ENCODE measurements around the gene C1orf94. TPM values are rescaled to one million over a fixed set of nuclear protein-coding genes. Genes with fewer than 3 reads are reported as not detected.

Gene C1orf94
- polyA plus RNA-seq, 4 donors: 0.01 TPM; not detected in 3

DNA sequence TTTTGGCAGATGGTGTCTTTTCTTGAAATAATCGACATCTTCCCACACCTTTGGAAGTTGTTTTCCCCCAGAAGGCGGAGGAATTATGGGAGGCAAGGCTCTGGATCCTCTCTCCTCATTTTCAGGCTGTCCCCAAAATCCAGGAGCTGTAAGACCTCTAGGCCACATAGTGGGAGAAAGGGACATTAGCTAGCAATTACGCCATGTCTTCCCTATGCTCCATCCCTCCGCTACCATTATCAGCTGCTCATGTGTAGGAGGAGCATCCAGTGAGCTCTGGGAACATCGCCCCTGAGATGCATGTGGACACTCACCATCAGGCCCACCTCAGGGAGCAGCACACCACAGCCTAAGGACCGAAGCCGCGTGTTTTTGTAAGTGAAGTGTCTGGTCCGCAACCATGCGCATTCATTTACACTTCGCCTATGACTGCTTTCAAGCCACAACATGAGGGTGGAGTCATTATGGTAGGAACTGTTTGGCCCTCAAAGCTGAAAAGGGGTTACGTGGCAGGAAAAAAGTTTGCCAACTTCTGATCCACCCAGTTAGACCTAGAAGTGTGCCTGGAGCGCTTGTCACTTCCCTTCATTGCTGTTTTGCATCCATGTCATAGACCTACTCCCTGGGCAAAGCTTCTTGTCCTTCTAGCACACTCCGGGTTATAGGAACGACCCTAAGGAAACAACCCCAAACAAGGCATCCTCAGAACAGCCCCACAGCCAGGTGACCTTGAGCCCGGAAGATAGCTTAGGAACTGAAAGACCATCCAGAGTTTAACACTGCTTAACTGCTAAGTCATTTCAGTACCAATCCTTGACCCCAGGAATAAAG lies 85.5 kb downstream of the C1orf94 start:
- H3K9me3 ChIP-seq (ENCODE audit: control insufficient read depth in 2 of 2, insufficient read depth in 1 of 2, low read depth in 1 of 2, low read length in 1 of 2): no peaks in the 10 kb centered on the region
- H3K27ac ChIP-seq (ENCODE audit: low read depth in 1 of 3, low read length in 2 of 3): no peak overlapping the region
- no peak for FAIRE-seq
- H3K27me3 ChIP-seq (ENCODE audit: control insufficient read depth in 3 of 3, insufficient read depth in 3 of 3, low read length in 3 of 3): peaks cover 0 to 6% (median 5%) of the 10 kb centered on the region in 3 donors
- WGBS, 3 donors: 78 to 91% (median 88%) methylated on average over 16 of the region's 16 CpGs
- no peaks in the 10 kb centered on the region for H3K4me1 ChIP-seq (ENCODE audit: control insufficient read depth in 3 of 3, insufficient read depth in 2 of 3, low read depth in 1 of 3, low read length in 2 of 3)
- no peaks in the 10 kb centered on the region for H3K36me3 ChIP-seq (ENCODE audit: control insufficient read depth in 3 of 3, insufficient read depth in 2 of 3, low read depth in 1 of 3, low read length in 3 of 3)
- DNase-seq: no peak
- no peak overlapping the region for H3K4me3 ChIP-seq (ENCODE audit: low read depth in 1 of 3, low read length in 3 of 3)

DNA sequence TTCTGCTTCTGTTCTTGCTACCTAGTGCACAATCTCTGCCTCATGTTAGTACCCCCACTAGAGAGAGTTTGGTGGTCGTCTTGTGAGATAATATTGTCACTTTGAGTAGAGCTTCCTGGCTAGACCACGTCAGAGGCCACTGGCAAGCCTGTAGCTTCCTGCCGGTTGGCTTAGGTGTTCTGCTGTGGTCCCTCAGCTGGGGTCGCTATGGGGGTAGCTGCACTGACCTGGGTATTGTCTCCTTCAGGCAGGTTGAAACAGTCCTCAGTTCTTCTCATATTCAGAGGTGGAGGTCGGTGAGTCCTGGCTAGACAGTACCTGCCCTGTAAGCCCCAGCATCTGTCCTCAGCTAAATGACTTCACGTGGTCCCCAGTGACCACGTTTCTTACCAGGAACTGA lies 86.2 kb downstream of the C1orf94 start:
- no peak overlapping the region for H3K4me3 ChIP-seq (ENCODE audit: low read depth in 1 of 3, low read length in 3 of 3)
- DNase-seq (no peak), FAIRE-seq (no peak)
- H3K4me1 ChIP-seq (ENCODE audit: control insufficient read depth in 3 of 3, insufficient read depth in 2 of 3, low read depth in 1 of 3, low read length in 2 of 3): no peaks in the 10 kb centered on the region
- WGBS, 3 donors: 53 to 75% (median 61%) methylated on average over 7 of the region's 7 CpGs
- H3K27me3 ChIP-seq (ENCODE audit: control insufficient read depth in 3 of 3, insufficient read depth in 3 of 3, low read length in 3 of 3): peaks cover 0 to 6% (median 6%) of the 10 kb centered on the region in 3 donors
- H3K27ac ChIP-seq (ENCODE audit: low read depth in 1 of 3, low read length in 2 of 3): no peak overlapping the region
- H3K36me3 ChIP-seq (ENCODE audit: control insufficient read depth in 3 of 3, insufficient read depth in 2 of 3, low read depth in 1 of 3, low read length in 3 of 3): no peaks in the 10 kb centered on the region
- no peaks in the 10 kb centered on the region for H3K9me3 ChIP-seq (ENCODE audit: control insufficient read depth in 2 of 2, insufficient read depth in 1 of 2, low read depth in 1 of 2, low read length in 1 of 2)

DNA sequence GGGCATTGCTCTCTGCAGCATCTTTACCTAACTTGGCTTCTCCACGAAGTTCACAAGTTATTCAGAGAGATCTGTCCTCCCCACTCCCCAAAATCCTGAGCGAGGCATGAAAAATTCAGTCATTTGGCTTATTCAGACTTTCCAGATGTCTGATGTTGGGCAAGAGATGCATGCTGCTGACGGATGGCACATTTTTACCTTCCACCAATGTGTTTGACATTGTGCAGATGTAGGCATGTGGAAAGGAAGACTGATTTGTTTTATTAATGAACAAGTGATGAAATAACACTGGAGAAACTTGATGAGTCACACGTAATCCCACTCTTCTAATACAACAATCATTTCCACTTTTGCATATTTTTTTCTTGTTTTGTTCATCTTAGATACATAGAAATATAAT lies 86.7 kb downstream of the C1orf94 start:
- Histone ChIP-seq H3K36me3 (ENCODE audit: control insufficient read depth in 3 of 3, insufficient read depth in 2 of 3, low read depth in 1 of 3, low read length in 3 of 3) (no peaks in the 10 kb centered on the region), H3K4me3 (ENCODE audit: low read depth in 1 of 3, low read length in 3 of 3) (no peak overlapping the region), H3K9me3 (ENCODE audit: control insufficient read depth in 2 of 2, insufficient read depth in 1 of 2, low read depth in 1 of 2, low read length in 1 of 2) (no peaks in the 10 kb centered on the region), H3K27ac (ENCODE audit: low read depth in 1 of 3, low read length in 2 of 3) (no peak overlapping the region), H3K4me1 (ENCODE audit: control insufficient read depth in 3 of 3, insufficient read depth in 2 of 3, low read depth in 1 of 3, low read length in 2 of 3) (no peaks in the 10 kb centered on the region), H3K27me3 (ENCODE audit: control insufficient read depth in 3 of 3, insufficient read depth in 3 of 3, low read length in 3 of 3) (peaks cover 0 to 6% (median 6%) of the 10 kb centered on the region in 3 donors)
- DNase-seq (no peak), FAIRE-seq (no peak)
- WGBS, 3 donors: 59 to 60% (median 60%) methylated on average over 4 of the region's 4 CpGs

DNA sequence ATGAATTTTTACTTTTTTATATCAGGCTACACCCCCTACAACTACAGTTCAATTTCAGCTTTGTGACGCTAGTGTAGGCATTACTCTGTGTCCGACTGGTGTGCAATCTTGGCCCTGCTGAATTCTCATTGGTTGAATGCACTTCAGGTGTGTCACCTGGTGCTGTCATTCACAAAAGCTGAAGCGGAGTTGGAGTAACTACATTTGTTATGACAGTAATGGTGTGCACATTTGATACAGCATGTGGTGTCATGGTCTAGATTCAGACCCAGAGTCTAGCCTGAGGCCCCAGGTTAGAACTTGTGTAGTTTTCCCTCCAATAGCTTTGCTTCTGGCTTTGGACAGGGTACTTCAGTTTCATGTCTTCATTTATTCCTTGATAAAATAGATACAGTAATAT lies 88.7 kb downstream of the C1orf94 start:
- Histone ChIP-seq H3K4me1 (ENCODE audit: control insufficient read depth in 3 of 3, insufficient read depth in 2 of 3, low read depth in 1 of 3, low read length in 2 of 3) (no peaks in the 10 kb centered on the region), H3K9me3 (ENCODE audit: control insufficient read depth in 2 of 2, insufficient read depth in 1 of 2, low read depth in 1 of 2, low read length in 1 of 2) (no peaks in the 10 kb centered on the region), H3K36me3 (ENCODE audit: control insufficient read depth in 3 of 3, insufficient read depth in 2 of 3, low read depth in 1 of 3, low read length in 3 of 3) (no peaks in the 10 kb centered on the region), H3K27ac (ENCODE audit: low read depth in 1 of 3, low read length in 2 of 3) (no peak overlapping the region), H3K27me3 (ENCODE audit: control insufficient read depth in 3 of 3, insufficient read depth in 3 of 3, low read length in 3 of 3) (peaks cover 0 to 6% (median 4%) of the 10 kb centered on the region in 3 donors), H3K4me3 (ENCODE audit: low read depth in 1 of 3, low read length in 3 of 3) (no peak overlapping the region)
- 46 to 69% (median 53%) methylated on average over 3 of the region's 3 CpGs for WGBS, 3 donors
- no peak for DNase-seq
- no peak for FAIRE-seq

DNA sequence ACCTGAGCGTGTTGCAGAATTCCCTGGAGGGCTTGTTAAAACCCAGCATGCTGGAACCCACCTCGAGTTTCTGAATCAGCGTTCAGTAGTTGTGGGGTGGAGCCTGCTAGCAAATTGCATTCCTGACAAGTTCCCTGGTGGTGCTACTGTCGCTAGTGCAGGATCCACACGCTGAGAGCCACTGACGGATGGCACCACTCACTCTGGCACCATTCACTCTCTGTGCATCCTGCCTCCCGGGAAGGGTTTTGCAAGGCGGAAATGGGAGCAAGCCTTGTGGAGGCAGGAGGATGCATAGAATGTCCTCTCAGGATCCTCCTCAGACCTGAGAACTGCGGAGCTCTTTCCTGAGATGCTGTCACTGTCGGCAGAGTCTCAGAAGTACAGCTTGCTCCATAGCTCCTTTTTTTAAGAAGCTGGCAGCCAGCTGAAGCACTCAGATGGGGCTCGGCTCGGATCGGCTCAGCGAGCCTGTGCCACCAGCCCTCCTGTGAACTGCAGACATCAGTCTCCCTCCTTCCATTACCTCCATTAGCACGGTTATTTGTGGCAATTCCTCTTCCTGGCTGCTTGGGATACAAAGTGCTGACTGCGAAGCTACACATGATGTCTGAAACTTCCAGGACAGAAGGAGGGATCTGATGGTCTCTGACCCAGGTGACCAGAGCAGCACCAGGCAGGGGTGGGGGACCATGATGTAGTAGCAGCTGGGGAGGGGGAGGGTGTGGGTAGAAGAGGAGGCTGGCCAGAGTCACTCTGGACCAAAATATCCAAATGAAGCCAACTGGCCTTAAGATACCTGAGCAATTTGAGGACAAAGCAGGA lies 89.6 kb downstream of the C1orf94 start:
- H3K27ac ChIP-seq (ENCODE audit: low read depth in 1 of 3, low read length in 2 of 3): no peak overlapping the region
- peaks cover 0 to 6% (median 4%) of the 10 kb centered on the region in 3 donors for H3K27me3 ChIP-seq (ENCODE audit: control insufficient read depth in 3 of 3, insufficient read depth in 3 of 3, low read length in 3 of 3)
- no peaks in the 10 kb centered on the region for H3K4me1 ChIP-seq (ENCODE audit: control insufficient read depth in 3 of 3, insufficient read depth in 2 of 3, low read depth in 1 of 3, low read length in 2 of 3)
- no peak overlapping the region for H3K4me3 ChIP-seq (ENCODE audit: low read depth in 1 of 3, low read length in 3 of 3)
- H3K9me3 ChIP-seq (ENCODE audit: control insufficient read depth in 2 of 2, insufficient read depth in 1 of 2, low read depth in 1 of 2, low read length in 1 of 2): no peaks in the 10 kb centered on the region
- 24 to 30% (median 29%) methylated on average over 15 to 16 of the region's 16 CpGs for WGBS, 3 donors
- no peak for DNase-seq
- no peaks in the 10 kb centered on the region for H3K36me3 ChIP-seq (ENCODE audit: control insufficient read depth in 3 of 3, insufficient read depth in 2 of 3, low read depth in 1 of 3, low read length in 3 of 3)
- no peak for FAIRE-seq

DNA sequence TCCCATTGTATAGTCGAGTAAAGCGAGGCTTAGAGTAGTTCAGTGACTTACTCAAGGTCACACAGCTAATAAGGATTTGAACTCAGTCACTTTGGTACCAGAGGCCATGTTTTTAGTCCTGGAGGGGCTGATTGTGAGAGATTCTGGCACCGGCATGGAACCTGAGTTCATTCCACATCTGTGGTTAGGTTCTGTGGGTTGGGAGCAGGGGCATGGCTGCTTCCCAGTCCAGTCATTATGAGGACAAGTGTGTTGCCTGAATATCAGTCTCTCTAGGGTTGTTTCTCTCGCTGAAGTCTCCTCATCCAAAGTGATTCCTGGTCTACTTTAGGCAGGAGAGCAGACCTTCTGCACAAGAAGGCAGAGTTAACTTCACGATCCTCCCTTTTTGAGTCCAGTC lies 90.6 kb downstream of the C1orf94 start:
- no peaks in the 10 kb centered on the region for H3K36me3 ChIP-seq (ENCODE audit: control insufficient read depth in 3 of 3, insufficient read depth in 2 of 3, low read depth in 1 of 3, low read length in 3 of 3)
- WGBS, 3 donors: 77 to 82% (median 77%) methylated on average over 5 of the region's 5 CpGs
- no peaks in the 10 kb centered on the region for H3K4me1 ChIP-seq (ENCODE audit: control insufficient read depth in 3 of 3, insufficient read depth in 2 of 3, low read depth in 1 of 3, low read length in 2 of 3)
- DNase-seq (no peak), FAIRE-seq (no peak)
- H3K9me3 ChIP-seq (ENCODE audit: control insufficient read depth in 2 of 2, insufficient read depth in 1 of 2, low read depth in 1 of 2, low read length in 1 of 2): no peaks in the 10 kb centered on the region
- H3K27me3 ChIP-seq (ENCODE audit: control insufficient read depth in 3 of 3, insufficient read depth in 3 of 3, low read length in 3 of 3): peaks cover 0 to 6% (median 4%) of the 10 kb centered on the region in 3 donors
- H3K27ac ChIP-seq (ENCODE audit: low read depth in 1 of 3, low read length in 2 of 3): no peak overlapping the region
- no peak overlapping the region for H3K4me3 ChIP-seq (ENCODE audit: low read depth in 1 of 3, low read length in 3 of 3)

DNA sequence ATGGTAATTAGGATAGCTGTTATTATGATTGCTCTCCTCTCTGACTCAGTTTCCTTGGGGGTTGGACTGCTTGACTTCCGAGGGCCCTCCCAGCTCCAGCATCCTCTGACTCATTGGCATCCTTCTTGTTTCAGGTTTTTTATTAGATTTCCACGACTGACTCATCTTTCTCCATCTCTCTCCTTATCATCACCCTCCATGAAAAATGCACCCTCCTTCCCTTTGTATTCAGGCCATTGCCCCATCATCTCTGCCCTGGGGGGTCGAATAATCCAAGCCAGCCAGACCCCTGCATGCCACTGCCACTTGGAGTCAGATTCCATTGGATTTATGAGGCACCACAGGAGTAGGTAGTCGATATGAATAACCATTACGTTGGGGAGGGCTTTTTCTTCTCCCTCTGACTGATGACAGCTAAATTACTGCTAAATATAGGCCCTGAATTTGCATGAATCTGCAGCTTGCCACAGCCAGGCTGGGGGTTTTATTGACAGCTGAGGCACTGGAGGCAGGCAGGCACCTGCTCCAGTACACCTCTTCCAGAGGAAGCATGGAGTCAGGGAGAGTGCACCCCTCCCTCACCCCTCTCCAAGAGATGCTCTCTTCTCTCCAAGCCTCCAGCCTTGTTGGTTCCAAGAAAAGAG lies 91.7 kb downstream of the C1orf94 start:
- no peak overlapping the region for H3K27ac ChIP-seq (ENCODE audit: low read depth in 1 of 3, low read length in 2 of 3)
- no peaks in the 10 kb centered on the region for H3K36me3 ChIP-seq (ENCODE audit: control insufficient read depth in 3 of 3, insufficient read depth in 2 of 3, low read depth in 1 of 3, low read length in 3 of 3)
- DNase-seq: no peak
- H3K27me3 ChIP-seq (ENCODE audit: control insufficient read depth in 3 of 3, insufficient read depth in 3 of 3, low read length in 3 of 3): peaks cover 0 to 6% (median 4%) of the 10 kb centered on the region in 3 donors
- H3K4me3 ChIP-seq (ENCODE audit: low read depth in 1 of 3, low read length in 3 of 3): no peak overlapping the region
- 33 to 49% (median 40%) methylated on average over 5 of the region's 5 CpGs for WGBS, 3 donors
- no peaks in the 10 kb centered on the region for H3K9me3 ChIP-seq (ENCODE audit: control insufficient read depth in 2 of 2, insufficient read depth in 1 of 2, low read depth in 1 of 2, low read length in 1 of 2)
- H3K4me1 ChIP-seq (ENCODE audit: control insufficient read depth in 3 of 3, insufficient read depth in 2 of 3, low read depth in 1 of 3, low read length in 2 of 3): no peaks in the 10 kb centered on the region
- FAIRE-seq: no peak

Measured in small intestine (tissue), 7 donors.